ENCODE measurements around the gene MAP3K6. TPM values are rescaled to one million over a fixed set of nuclear protein-coding genes. Genes with fewer than 3 reads are reported as not detected.

MAP3K6 gene
- total RNA-seq, 2 experiments from 2014 or later = 5.0 to 6.0 TPM

GRCh38 chr1:27381969-27382762 lies 15.4 kb upstream of the MAP3K6 start:
- ChIA-PET POLR2A (no interaction called here), CTCF (interaction anchor here (0.6 to 3.8 kb wide), 8 partner anchors 13 to 285 kb away, joined by 3 to 16 read pairs (median 4); partner anchors contain the start of gene MAP3K6)

GRCh38 chr1:27380766-27381733 lies 14.3 kb upstream of the MAP3K6 start:
- CTCF ChIA-PET = interaction anchor here (0.6 to 1.9 kb wide), 5 partner anchors 14 to 284 kb away, joined by 3 to 6 read pairs (median 4); no protein-coding TSS in a partner anchor
- POLR2A ChIA-PET = no interaction called here

- ChIA-PET POLR2A (no interaction called here), CTCF (no interaction called here)
These were observed 13.5 kb upstream of the MAP3K6 start for GRCh38 chr1:27380224-27380623.

GRCh38 chr1:27379564-27380122 lies 12.9 kb upstream of the MAP3K6 start:
- ChIA-PET CTCF (interaction anchor here (0.6 to 1.1 kb wide), 4 partner anchors 11 to 278 kb away, joined by 3 to 5 read pairs (median 3); partner anchors contain the start of gene MAP3K6), POLR2A (no interaction called here)

- POLR2A ChIA-PET = no interaction called here
- CTCF ChIA-PET = interaction anchor here (1.1 to 1.4 kb wide), 3 partner anchors 9 to 82 kb away, joined by 3 read pairs; no protein-coding TSS in a partner anchor
These were observed 11.2 kb upstream of the MAP3K6 start for GRCh38 chr1:27377760-27378495.

- CTCF ChIA-PET = interaction anchor here (0.7 kb wide), 1 partner anchor 41 kb away, joined by 3 read pairs; no protein-coding TSS in a partner anchor
- POLR2A ChIA-PET = no interaction called here
These were observed 7.8 kb upstream of the MAP3K6 start, which contains the start of gene FCN3 for GRCh38 chr1:27374362-27375086. TSS of gene FCN3 (minus strand) at chr1:27374824. CDS start at chr1:27374818, 6 bp downstream.

- ChIA-PET CTCF (interaction anchor here (0.6 to 1.2 kb wide), 5 partner anchors 11 to 621 kb away, joined by 3 read pairs; no protein-coding TSS in a partner anchor), POLR2A (interaction anchor here (0.6 to 0.7 kb wide), 2 partner anchors 285 to 308 kb away, joined by 5 to 11 read pairs; no protein-coding TSS in a partner anchor)
These were observed 6.3 kb upstream of the MAP3K6 start for GRCh38 chr1:27372808-27373690.

GRCh38 chr1:27372022-27372807 lies 5.5 kb upstream of the MAP3K6 start:
- POLR2A ChIA-PET = interaction anchor here (0.6 to 0.7 kb wide), 2 partner anchors 286 to 307 kb away, joined by 5 to 11 read pairs; no protein-coding TSS in a partner anchor
- CTCF ChIA-PET = interaction anchor here (0.6 to 2.0 kb wide), 6 partner anchors 10 to 622 kb away, joined by 3 to 6 read pairs (median 3); no protein-coding TSS in a partner anchor

GRCh38 chr1:27368869-27369582 lies 2.3 kb upstream of the MAP3K6 start:
- POLR2A ChIA-PET = no interaction called here
- CTCF ChIA-PET = interaction anchor here (1.1 to 2.1 kb wide), 3 partner anchors 10 to 46 kb away, joined by 3 to 10 read pairs (median 5); no protein-coding TSS in a partner anchor

GRCh38 chr1:27367160-27367650 lies 444 bp upstream of the MAP3K6 start:
- ChIA-PET CTCF (interaction anchor here (0.9 to 2.9 kb wide), 10 partner anchors 11 to 320 kb away, joined by 3 to 30 read pairs (median 4); partner anchors contain the start of gene SYTL1), POLR2A (no interaction called here)

GRCh38 chr1:27366113-27366410 lies 699 bp downstream of the MAP3K6 start:
- ChIA-PET CTCF (interaction anchor here (0.7 to 2.9 kb wide), 15 partner anchors 9 to 319 kb away, joined by 3 to 30 read pairs (median 4); partner anchors contain the start of genes GPR3 and SYTL1), POLR2A (interaction anchor here (0.6 to 1.8 kb wide), 5 partner anchors 9 to 155 kb away, joined by 3 to 10 read pairs (median 4); no protein-coding TSS in a partner anchor)

- ChIA-PET POLR2A (interaction anchor here (0.5 to 1.8 kb wide), 9 partner anchors 9 to 156 kb away, joined by 3 to 10 read pairs (median 4); no protein-coding TSS in a partner anchor), CTCF (interaction anchor here (0.7 to 2.9 kb wide), 15 partner anchors 9 to 211 kb away, joined by 3 to 30 read pairs (median 4); partner anchors contain the start of genes GPR3, SLC9A1 and SYTL1)
These were observed 1.2 kb downstream of the MAP3K6 start for GRCh38 chr1:27365372-27366112.

- POLR2A ChIA-PET = interaction anchor here (0.5 to 1.8 kb wide), 7 partner anchors 8 to 126 kb away, joined by 3 to 10 read pairs (median 4); no protein-coding TSS in a partner anchor
- CTCF ChIA-PET = interaction anchor here (0.7 to 2.9 kb wide), 11 partner anchors 8 to 210 kb away, joined by 3 to 30 read pairs (median 4); partner anchors contain the start of genes SLC9A1 and SYTL1
These were observed 1.9 kb downstream of the MAP3K6 start for GRCh38 chr1:27364696-27365371.
